ENCODE measurements around the gene MEF2A.

DNA sequence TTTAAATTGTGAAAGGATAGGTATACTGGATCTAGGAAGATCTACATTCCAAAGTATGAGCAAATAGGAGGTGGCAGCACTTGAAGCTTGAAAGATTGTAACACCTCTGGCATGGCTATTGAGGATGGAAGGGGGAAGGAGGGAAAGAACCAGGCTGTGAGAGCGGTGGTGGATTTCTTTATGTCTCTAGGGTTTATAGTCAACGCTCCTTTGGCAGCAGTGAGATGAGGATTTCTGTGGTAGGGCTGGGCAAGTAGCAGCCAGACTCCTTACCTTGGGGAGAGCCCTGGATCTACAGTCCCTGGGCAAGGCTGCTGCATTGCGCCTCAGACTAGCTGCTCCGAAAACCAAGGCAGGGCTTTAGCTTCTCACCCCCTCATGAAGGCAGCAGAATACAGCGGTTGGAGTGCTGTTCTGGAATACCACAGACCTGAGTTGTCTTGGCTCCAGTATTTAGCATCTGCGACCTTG, 53.2 kb downstream of the MEF2A start:
- TF ChIP-seq, protein P1, sequence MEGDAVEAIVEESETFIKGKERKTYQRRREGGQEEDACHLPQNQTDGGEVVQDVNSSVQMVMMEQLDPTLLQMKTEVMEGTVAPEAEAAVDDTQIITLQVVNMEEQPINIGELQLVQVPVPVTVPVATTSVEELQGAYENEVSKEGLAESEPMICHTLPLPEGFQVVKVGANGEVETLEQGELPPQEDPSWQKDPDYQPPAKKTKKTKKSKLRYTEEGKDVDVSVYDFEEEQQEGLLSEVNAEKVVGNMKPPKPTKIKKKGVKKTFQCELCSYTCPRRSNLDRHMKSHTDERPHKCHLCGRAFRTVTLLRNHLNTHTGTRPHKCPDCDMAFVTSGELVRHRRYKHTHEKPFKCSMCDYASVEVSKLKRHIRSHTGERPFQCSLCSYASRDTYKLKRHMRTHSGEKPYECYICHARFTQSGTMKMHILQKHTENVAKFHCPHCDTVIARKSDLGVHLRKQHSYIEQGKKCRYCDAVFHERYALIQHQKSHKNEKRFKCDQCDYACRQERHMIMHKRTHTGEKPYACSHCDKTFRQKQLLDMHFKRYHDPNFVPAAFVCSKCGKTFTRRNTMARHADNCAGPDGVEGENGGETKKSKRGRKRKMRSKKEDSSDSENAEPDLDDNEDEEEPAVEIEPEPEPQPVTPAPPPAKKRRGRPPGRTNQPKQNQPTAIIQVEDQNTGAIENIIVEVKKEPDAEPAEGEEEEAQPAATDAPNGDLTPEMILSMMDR (IDR thresholded peaks at IDR 0.05 in 2 of 3, conservative IDR thresholded peaks at IDR 0.05 in 1 of 3; ENCODE audit: borderline replicate concordance in 1 of 3, insufficient read depth in 1 of 3, low read depth in 2 of 3, low read length in 2 of 3), result no peak
- TF ChIP-seq SIN3A (IDR thresholded peaks at IDR 0.05; ENCODE audit: low read depth) (no peak), EZH2 (IDR thresholded peaks at IDR 0.05) (no peak), JUND (IDR thresholded peaks at IDR 0.05) (no peak), RAD21 (IDR thresholded peaks at IDR 0.05; ENCODE audit: low read depth) (no peak), POLR2AphosphoS5 (IDR thresholded peaks at IDR 0.05; ENCODE audit: low read depth, low read length) (no peak), CEBPB (IDR thresholded peaks at IDR 0.05; ENCODE audit: low read depth) (no peak)
- TF ChIP-seq, protein P2, sequence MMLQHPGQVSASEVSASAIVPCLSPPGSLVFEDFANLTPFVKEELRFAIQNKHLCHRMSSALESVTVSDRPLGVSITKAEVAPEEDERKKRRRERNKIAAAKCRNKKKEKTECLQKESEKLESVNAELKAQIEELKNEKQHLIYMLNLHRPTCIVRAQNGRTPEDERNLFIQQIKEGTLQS (IDR thresholded peaks at IDR 0.05), result no peak
